Caco-2 (cell line): ENCODE data around the gene PRCP. TPM values are rescaled to one million over a fixed set of nuclear protein-coding genes. Genes with fewer than 3 reads are reported as not detected.

Source experiments
- BruUV-seq: library from RNA; stranded (reverse); fragments of 400-500 nt; replicated peaks from 2 replicates; lab custom pipeline; 2021; lab: Mats Ljungman, UMichigan
- CTCF ChIA-PET: fragments of 300-600 bp; sonication (Branson Sonifier 250); formaldehyde crosslinking; loops from one replicate; lab custom pipeline; 2022; ENCODE audit warnings: antibody characterized with exemption; lab: Charles Lee
- POLR2A ChIA-PET: fragments of 300-600 bp; sonication (Branson Sonifier 250); formaldehyde crosslinking; loops from one replicate; lab custom pipeline; 2022; ENCODE audit warnings: antibody characterized with exemption; lab: Charles Lee
- DNase-seq, 2 experiments: peaks; one replicate each; pipeline versions ENCODE4 v3.0.0 to v3.0.0-alpha.2; 2020 to 2022
- H3K27me3 ChIP-seq: replicated peaks from 2 replicates; pipeline ENCODE4 v1.6.0; 2011; ENCODE audit warnings: low read length; ENCODE audit not compliant: control insufficient read depth, insufficient read depth
- H3K36me3 ChIP-seq: 2 replicates; pipeline ENCODE4 v1.5.1; 2011; ENCODE audit warnings: low read length; ENCODE audit not compliant: control insufficient read depth, insufficient read depth
- H3K4me1 ChIP-seq: fragments of 250-450 bp; sonication (Bioruptor Pico); 2 replicates; pipeline ENCODE4 v1.5.1; 2020; ENCODE audit warnings: mild to moderate bottlenecking
- H3K4me3 ChIP-seq: 2 replicates; pipeline ENCODE4 v1.5.1; 2011; ENCODE audit warnings: low read depth, mild to moderate bottlenecking, control low read depth, low read length
- H3K9me3 ChIP-seq: fragments of 250-450 bp; sonication (Bioruptor Pico); 2 replicates; pipeline ENCODE4 v1.5.1; 2020; ENCODE audit warnings: mild to moderate bottlenecking, moderate library complexity
- H3K27ac Mint-ChIP-seq: one replicate; pipeline ENCODE4 v1.8.0; 2022; ENCODE audit warnings: mixed read lengths; ENCODE audit not compliant: unreplicated experiment
- H3K27me3 Mint-ChIP-seq: one replicate; pipeline ENCODE4 v1.8.0; 2022; ENCODE audit warnings: mixed read lengths; ENCODE audit not compliant: insufficient read depth, unreplicated experiment
- H3K36me3 Mint-ChIP-seq: one replicate; pipeline ENCODE4 v1.8.0; 2022; ENCODE audit warnings: mild to moderate bottlenecking, mixed read lengths; ENCODE audit not compliant: insufficient read depth, unreplicated experiment
- H3K4me1 Mint-ChIP-seq: one replicate; pipeline ENCODE4 v1.8.0; 2022; ENCODE audit warnings: low read depth, mixed read lengths; ENCODE audit not compliant: unreplicated experiment
- H3K4me3 Mint-ChIP-seq: one replicate; pipeline ENCODE4 v1.8.0; 2022; ENCODE audit warnings: mild to moderate bottlenecking, moderate library complexity, mixed read lengths; ENCODE audit not compliant: unreplicated experiment
- H3K9me3 Mint-ChIP-seq: one replicate; pipeline ENCODE4 v1.8.0; 2022; ENCODE audit warnings: mixed read lengths; ENCODE audit not compliant: unreplicated experiment
- intact Hi-C: fragments of 100-400 bp; cut with micrococcal nuclease; formaldehyde crosslinking; loops from one replicate; pipeline ENCODE4 v1.10.0; 2022; ENCODE audit not compliant: unreplicated experiment
- total RNA-seq: library from RNA; stranded (reverse); gene quantifications from 2 replicates; pipeline ENCODE4 v1.2.3, GENCODE V29; 2022
- TF ChIP-seq, protein P1 (sequence below), 2 experiments: fragments of 200-600 bp in 1 of 2; IDR thresholded peaks; 1 replicate in 1 of 2; 2 replicates in 1 of 2; pipeline versions ENCODE4 v1.5.1 to v1.8.0; 2011 to 2022; ENCODE audit warnings: antibody characterized with exemption in 1 of 2, control low read depth in 1 of 2, inconsistent platforms in 1 of 2, low read depth in 1 of 2, low read length in 1 of 2, mild to moderate bottlenecking in 1 of 2, moderate library complexity in 1 of 2; ENCODE audit not compliant: insufficient read depth in 1 of 2, severe bottlenecking in 1 of 2, unreplicated experiment in 1 of 2

Gene PRCP
- total RNA-seq, 1 experiment from 2014 or later = 107 TPM

GRCh38 chr11:82790723-82791484 lies 109.3 kb downstream of the PRCP start:
- no peak for DNase-seq
- no TSS peak for BruUV-seq
- peaks cover 7% of the 10 kb centered on the region for H3K4me1 Mint-ChIP-seq
- Histone ChIP-seq H3K9me3 (no peaks in the 10 kb centered on the region), H3K4me1 (peaks cover 14% of the 10 kb centered on the region), H3K27me3 (0 out of 2 replicates have a peak, but pooled peaks cover 1% of the 10 kb centered on the region), H3K36me3 (no peaks in the 10 kb centered on the region), H3K4me3 (no peak overlapping the region)
- intact Hi-C loops = no loop called here
- TF ChIP-seq, protein P1, sequence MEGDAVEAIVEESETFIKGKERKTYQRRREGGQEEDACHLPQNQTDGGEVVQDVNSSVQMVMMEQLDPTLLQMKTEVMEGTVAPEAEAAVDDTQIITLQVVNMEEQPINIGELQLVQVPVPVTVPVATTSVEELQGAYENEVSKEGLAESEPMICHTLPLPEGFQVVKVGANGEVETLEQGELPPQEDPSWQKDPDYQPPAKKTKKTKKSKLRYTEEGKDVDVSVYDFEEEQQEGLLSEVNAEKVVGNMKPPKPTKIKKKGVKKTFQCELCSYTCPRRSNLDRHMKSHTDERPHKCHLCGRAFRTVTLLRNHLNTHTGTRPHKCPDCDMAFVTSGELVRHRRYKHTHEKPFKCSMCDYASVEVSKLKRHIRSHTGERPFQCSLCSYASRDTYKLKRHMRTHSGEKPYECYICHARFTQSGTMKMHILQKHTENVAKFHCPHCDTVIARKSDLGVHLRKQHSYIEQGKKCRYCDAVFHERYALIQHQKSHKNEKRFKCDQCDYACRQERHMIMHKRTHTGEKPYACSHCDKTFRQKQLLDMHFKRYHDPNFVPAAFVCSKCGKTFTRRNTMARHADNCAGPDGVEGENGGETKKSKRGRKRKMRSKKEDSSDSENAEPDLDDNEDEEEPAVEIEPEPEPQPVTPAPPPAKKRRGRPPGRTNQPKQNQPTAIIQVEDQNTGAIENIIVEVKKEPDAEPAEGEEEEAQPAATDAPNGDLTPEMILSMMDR (IDR thresholded peaks at IDR 0.05; ENCODE audit: insufficient read depth in 1 of 2, low read depth in 1 of 2, low read length in 1 of 2, severe bottlenecking in 1 of 2, unreplicated experiment in 1 of 2) = no peak
- H3K9me3 Mint-ChIP-seq = no peaks in the 10 kb centered on the region
- H3K27me3 Mint-ChIP-seq = no peaks in the 10 kb centered on the region
- no peaks in the 10 kb centered on the region for H3K36me3 Mint-ChIP-seq
- H3K27ac Mint-ChIP-seq = no peak overlapping the region
- CTCF ChIA-PET = interaction anchor here (0.8 kb wide), 1 partner anchor 15 kb away, joined by 4 read pairs; no protein-coding TSS in a partner anchor
- H3K4me3 Mint-ChIP-seq = no peak overlapping the region
- POLR2A ChIA-PET = no interaction called here

DNA sequence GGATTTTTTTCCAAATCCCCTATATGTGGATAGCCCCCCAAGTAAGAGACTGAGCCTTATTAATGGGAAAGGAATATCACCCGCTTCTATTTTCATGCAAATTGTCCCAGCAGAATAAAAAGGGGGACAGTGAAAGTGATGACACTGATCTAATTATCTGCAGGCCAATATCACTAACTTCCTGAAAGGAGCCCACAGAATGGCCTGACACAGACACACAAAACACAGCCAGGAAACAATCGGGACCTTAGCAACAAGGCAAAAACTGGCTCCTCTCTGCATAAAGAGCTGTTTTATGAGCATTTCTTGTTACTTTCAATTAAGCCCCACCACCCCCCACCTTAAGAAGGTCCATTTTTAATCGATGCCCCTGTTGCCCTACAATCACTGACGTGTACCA lies 112.2 kb downstream of the PRCP start:
- H3K27me3 ChIP-seq = 0 out of 2 replicates have a peak, but pooled peaks cover 1% of the 10 kb centered on the region
- POLR2A ChIA-PET = no interaction called here
- no peaks in the 10 kb centered on the region for H3K9me3 ChIP-seq
- CTCF ChIA-PET = no interaction called here
- Mint-ChIP-seq H3K27me3 (peaks cover 2% of the 10 kb centered on the region), H3K4me3 (no peak overlapping the region), H3K27ac (no peak overlapping the region), H3K36me3 (no peaks in the 10 kb centered on the region), H3K9me3 (no peaks in the 10 kb centered on the region), H3K4me1 (peaks cover 7% of the 10 kb centered on the region)
- H3K4me3 ChIP-seq = no peak overlapping the region
- intact Hi-C loops = no loop called here
- no peak for DNase-seq
- TF ChIP-seq, protein P1 (IDR thresholded peaks at IDR 0.05; ENCODE audit: insufficient read depth in 1 of 2, low read depth in 1 of 2, low read length in 1 of 2, severe bottlenecking in 1 of 2, unreplicated experiment in 1 of 2) = no peak
- BruUV-seq = no TSS peak
- H3K4me1 ChIP-seq = peaks cover 14% of the 10 kb centered on the region
- H3K36me3 ChIP-seq = no peaks in the 10 kb centered on the region

DNA sequence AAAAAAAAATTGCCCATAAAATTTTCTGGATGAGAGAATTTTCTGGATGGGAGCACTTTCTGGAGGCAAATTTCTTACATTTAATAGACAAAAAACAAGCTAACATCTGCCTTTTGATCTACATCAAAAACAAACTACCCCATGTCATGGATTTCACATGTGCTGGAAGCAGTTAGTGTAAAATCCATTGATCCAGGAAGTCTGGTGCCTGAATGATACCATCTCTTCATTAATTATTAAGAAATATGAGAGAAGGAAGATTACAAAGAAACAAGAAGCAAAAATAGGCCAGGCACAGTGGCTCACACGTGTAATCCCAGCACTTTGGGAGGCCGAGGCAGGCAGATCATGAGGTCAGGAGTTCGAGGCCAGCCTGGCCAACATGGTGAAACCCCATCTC lies 113.4 kb downstream of the PRCP start:
- H3K36me3 ChIP-seq = no peaks in the 10 kb centered on the region
- peaks cover 14% of the 10 kb centered on the region for H3K4me1 ChIP-seq
- peaks cover 7% of the 10 kb centered on the region for H3K4me1 Mint-ChIP-seq
- TF ChIP-seq, protein P1 (IDR thresholded peaks at IDR 0.05; ENCODE audit: insufficient read depth in 1 of 2, low read depth in 1 of 2, low read length in 1 of 2, severe bottlenecking in 1 of 2, unreplicated experiment in 1 of 2) = no peak
- peaks cover 4% of the 10 kb centered on the region for H3K27me3 Mint-ChIP-seq
- ChIA-PET CTCF (no interaction called here), POLR2A (no interaction called here)
- H3K4me3 ChIP-seq = no peak overlapping the region
- H3K27me3 ChIP-seq = 0 out of 2 replicates have a peak, but pooled peaks cover 1% of the 10 kb centered on the region
- intact Hi-C loops = no loop called here
- peaks cover 10% of the 10 kb centered on the region for H3K9me3 Mint-ChIP-seq
- H3K27ac Mint-ChIP-seq = no peak overlapping the region
- DNase-seq = no peak
- no TSS peak for BruUV-seq
- no peak overlapping the region for H3K4me3 Mint-ChIP-seq
- H3K36me3 Mint-ChIP-seq = no peaks in the 10 kb centered on the region
- H3K9me3 ChIP-seq = no peaks in the 10 kb centered on the region
